GM23338 (cell line): ENCODE measurements around the gene IFT52. TPM values are rescaled to one million over a fixed set of nuclear protein-coding genes. Genes with fewer than 3 reads are reported as not detected.
"Not testable (repeated sequence)": the region's sequence is repeated elsewhere in the genome, so short reads cannot be mapped to it uniquely, and the experiment has no call there.

Experiments used
- ATAC-seq: fragments of 200-7000 bp; cut with Tn5 transposase; 3 replicates; pipeline ENCODE4 v1.9.1; 2020
- DNase-seq: peaks from one replicate; pipeline ENCODE4 v3.0.0-alpha.2; 2015; ENCODE audit warnings: low spot score
- H2AFZ ChIP-seq: fragments of 200-600 bp; sonication (generic); 2 replicates; pipeline ENCODE4 v1.8.0; 2016; ENCODE audit warnings: antibody characterized with exemption, mild to moderate bottlenecking, moderate library complexity
- H3F3A ChIP-seq: fragments of 200-600 bp; sonication (generic); replicated peaks from 2 replicates; pipeline ENCODE4 v1.8.0; 2017; ENCODE audit warnings: antibody characterized with exemption, mixed run types, low read depth
- H3K27ac ChIP-seq: fragments of 200-600 bp; sonication (generic); 2 replicates; pipeline ENCODE4 v1.6.1; 2016; ENCODE audit warnings: low read depth
- H3K27me3 ChIP-seq: fragments of 200-600 bp; sonication (generic); 2 replicates; pipeline ENCODE4 v1.8.0; 2016; ENCODE audit warnings: mild to moderate bottlenecking, mixed run types, moderate library complexity; ENCODE audit not compliant: insufficient read depth
- H3K36me3 ChIP-seq: fragments of 200-600 bp; sonication (generic); 2 replicates; pipeline ENCODE4 v1.8.0; 2016; ENCODE audit warnings: mild to moderate bottlenecking; ENCODE audit not compliant: insufficient read depth
- H3K4me1 ChIP-seq: fragments of 200-600 bp; sonication (generic); 2 replicates; pipeline ENCODE4 v1.8.0; 2016; ENCODE audit warnings: mild to moderate bottlenecking, moderate library complexity; ENCODE audit not compliant: insufficient read depth
- H3K4me2 ChIP-seq: fragments of 200-600 bp; sonication (generic); 2 replicates; pipeline ENCODE4 v1.7.1; 2017; ENCODE audit warnings: mixed run types
- H3K4me3 ChIP-seq: fragments of 200-600 bp; sonication (generic); 2 replicates; pipeline ENCODE4 v1.6.1; 2016; ENCODE audit warnings: mixed run types
- H3K79me2 ChIP-seq: fragments of 200-600 bp; sonication (generic); replicated peaks from 2 replicates; pipeline ENCODE4 v1.8.0; 2017; ENCODE audit warnings: mild to moderate bottlenecking; ENCODE audit not compliant: insufficient read depth
- H3K9me2 ChIP-seq: fragments of 200-600 bp; sonication (generic); 2 replicates; pipeline ENCODE4 v1.8.0; 2017; ENCODE audit not compliant: insufficient read depth
- H4K20me1 ChIP-seq: fragments of 200-600 bp; sonication (generic); replicated peaks from 2 replicates; pipeline ENCODE4 v1.8.0; 2017; ENCODE audit warnings: mild to moderate bottlenecking; ENCODE audit not compliant: insufficient read depth
- H3K27ac Mint-ChIP-seq: 2 replicates; pipeline ENCODE4 v1.8.0; 2020; ENCODE audit warnings: inconsistent platforms, mild to moderate bottlenecking, moderate library complexity, mixed read lengths
- H3K27me3 Mint-ChIP-seq: 3 replicates; pipeline ENCODE4 v1.8.0; 2022; ENCODE audit warnings: low read depth, mild to moderate bottlenecking, moderate library complexity, mixed read lengths, inconsistent platforms; ENCODE audit not compliant: insufficient read depth, poor library complexity
- H3K36me3 Mint-ChIP-seq: 3 replicates; pipeline ENCODE4 v1.8.0; 2021; ENCODE audit warnings: low read depth, mild to moderate bottlenecking, inconsistent platforms, moderate library complexity, mixed read lengths
- H3K4me1 Mint-ChIP-seq: 3 replicates; pipeline ENCODE4 v1.8.0; 2020; ENCODE audit warnings: mild to moderate bottlenecking, inconsistent platforms, mixed read lengths
- H3K4me3 Mint-ChIP-seq: 3 replicates; pipeline ENCODE4 v1.8.0; 2021; ENCODE audit warnings: moderate library complexity, mild to moderate bottlenecking, inconsistent platforms, mixed read lengths
- H3K9me3 Mint-ChIP-seq: 3 replicates; pipeline ENCODE4 v1.8.0; 2020; ENCODE audit warnings: moderate library complexity, mild to moderate bottlenecking, inconsistent platforms, mixed read lengths
- CREB1 ChIP-seq: fragments of 250-450 bp; sonication (Bioruptor Pico); IDR thresholded peaks from 2 replicates; pipeline ENCODE4 v1.5.0; 2020; ENCODE audit warnings: low read depth, mild to moderate bottlenecking, moderate library complexity
- CTCF ChIP-seq, 2 experiments: fragments of 200-600 bp in 1 of 2; sonication (generic) in 1 of 2; conservative IDR thresholded peaks; 2 replicates each; pipeline versions ENCODE4 v1.5.1 to v1.6.1; 2016 to 2017; ENCODE audit warnings: antibody characterized with exemption in 2 of 2, low read depth in 2 of 2, mild to moderate bottlenecking in 2 of 2, moderate library complexity in 1 of 2
- ETS1 ChIP-seq: IDR thresholded peaks from 2 replicates; pipeline ENCODE4 v1.6.1; 2016; ENCODE audit warnings: antibody characterized with exemption
- EZH2 ChIP-seq: fragments of 200-600 bp; sonication (generic); IDR thresholded peaks from one replicate; pipeline ENCODE4 v1.8.0; 2017; ENCODE audit warnings: antibody characterized with exemption, mild to moderate bottlenecking, low read depth; ENCODE audit not compliant: unreplicated experiment
- EZH2phosphoT487 ChIP-seq: fragments of 200-600 bp; sonication (generic); IDR thresholded peaks from one replicate; pipeline ENCODE4 v1.8.1; 2018; ENCODE audit warnings: antibody characterized with exemption; ENCODE audit not compliant: unreplicated experiment
- JUNB ChIP-seq: IDR thresholded peaks from one replicate; pipeline ENCODE4 v1.6.1; 2016; ENCODE audit warnings: antibody characterized with exemption; ENCODE audit not compliant: unreplicated experiment
- NANOG ChIP-seq: IDR thresholded peaks from 2 replicates; pipeline ENCODE4 v1.6.1; 2016; ENCODE audit warnings: antibody characterized with exemption, borderline replicate concordance
- POLR2AphosphoS5 ChIP-seq: IDR thresholded peaks from 2 replicates; pipeline ENCODE4 v1.6.1; 2016; ENCODE audit warnings: antibody characterized with exemption, low read depth
- STAT1 ChIP-seq: IDR thresholded peaks from one replicate; pipeline ENCODE4 v1.6.1; 2016; ENCODE audit warnings: antibody characterized with exemption; ENCODE audit not compliant: unreplicated experiment
- ZNF114 ChIP-seq: fragments of 250-450 bp; sonication (Bioruptor Pico); IDR thresholded peaks from 2 replicates; pipeline ENCODE4 v1.5.0; 2020; ENCODE audit warnings: mild to moderate bottlenecking, moderate library complexity
- ZNF331 ChIP-seq: fragments of 250-450 bp; sonication (Bioruptor Pico); IDR thresholded peaks from 2 replicates; pipeline ENCODE4 v1.5.0; 2020; ENCODE audit warnings: low read depth, mild to moderate bottlenecking, moderate library complexity
- polyA plus RNA-seq: library from polyadenylated mRNA; unstranded; fragments of >200 nt; fragmentation: Nextera tagmentation; extraction: Ambion mirVana; gene quantifications from 2 replicates; pipeline ENCODE4 v1.2.1, GENCODE V29; 2016
- total RNA-seq: library from RNA; depleted of rRNA; stranded (reverse); fragments of >200 nt; shearing (Covaris generic); gene quantifications from 2 replicates; pipeline ENCODE4 v1.2.3, GENCODE V29; 2014
- TF ChIP-seq, protein P1 (sequence below): IDR thresholded peaks from one replicate; pipeline ENCODE4 v1.6.1; 2018; ENCODE audit warnings: antibody characterized with exemption; ENCODE audit not compliant: unreplicated experiment

IFT52 gene
- total and polyA plus RNA-seq, 2 experiments from 2014 or later: 30.4 to 39.8 TPM

DNA sequence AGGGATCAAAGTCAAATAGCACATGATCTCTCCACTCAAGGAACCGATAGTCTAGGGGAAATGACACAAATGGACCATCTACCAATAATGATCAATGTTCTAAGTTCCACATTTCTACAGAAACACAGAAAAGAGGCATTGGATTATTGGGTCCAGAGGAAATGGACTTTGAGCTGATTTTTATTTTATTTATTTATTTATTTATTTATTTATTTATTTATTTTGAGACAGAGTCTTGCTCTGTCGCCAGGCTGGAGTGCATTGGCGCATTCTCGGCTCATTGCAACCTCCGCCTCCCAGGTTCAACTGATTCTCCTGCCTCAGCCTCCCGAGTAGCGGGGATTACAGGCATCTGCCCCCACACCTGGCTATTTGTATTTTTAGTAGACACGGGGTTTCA is 11.2 kb downstream of the IFT52 start:
- H3K27me3 Mint-ChIP-seq, H3K27me3 ChIP-seq, H3K4me1 Mint-ChIP-seq, ATAC-seq, H3K27ac Mint-ChIP-seq, H3K9me2 ChIP-seq, DNase-seq, H3K4me3 Mint-ChIP-seq, H3F3A ChIP-seq, H3K79me2 ChIP-seq, H3K9me3 Mint-ChIP-seq, H4K20me1 ChIP-seq, H2AFZ ChIP-seq, H3K4me2 ChIP-seq, H3K4me3 ChIP-seq, H3K4me1 ChIP-seq, H3K27ac ChIP-seq: not testable (repeated sequence)
- H3K36me3 Mint-ChIP-seq: peaks cover 37% of the 10 kb centered on the region
- peaks cover 13% of the 10 kb centered on the region for H3K36me3 ChIP-seq

GRCh38 chr20:43603124-43603523 is 12.4 kb downstream of the IFT52 start:
- Mint-ChIP-seq H3K27ac (no peak overlapping the region), H3K4me3 (no peak overlapping the region), H3K27me3 (no peaks in the 10 kb centered on the region), H3K9me3 (peaks cover 2% of the 10 kb centered on the region; the same call in 1 of the 3 replicates), H3K36me3 (peaks cover 39% of the 10 kb centered on the region), H3K4me1 (no peaks in the 10 kb centered on the region)
- DNase-seq: no peak
- Histone ChIP-seq H3K79me2 (no peaks in the 10 kb centered on the region), H3K9me2 (no peaks in the 10 kb centered on the region), H4K20me1 (no peaks in the 10 kb centered on the region), H3K4me3 (no peak overlapping the region), H2AFZ (no peak overlapping the region), H3K4me1 (no peaks in the 10 kb centered on the region), H3K36me3 (peaks cover 13% of the 10 kb centered on the region), H3K27me3 (no peaks in the 10 kb centered on the region), H3K4me2 (no peak overlapping the region), H3F3A (no peaks in the 10 kb centered on the region), H3K27ac (no peak overlapping the region)
- ATAC-seq: no peak
- TF ChIP-seq POLR2AphosphoS5: no peak
- TF ChIP-seq STAT1: no peak
- TF ChIP-seq CTCF (conservative IDR thresholded peaks at IDR 0.05; ENCODE audit: low read depth in 2 of 2): no peak
- no peak for TF ChIP-seq ZNF331 (CRISPR knock-in tag)
- TF ChIP-seq EZH2phosphoT487: no peak
- TF ChIP-seq JUNB: no peak
- no peak for TF ChIP-seq CREB1 (CRISPR knock-in tag)
- TF ChIP-seq ETS1: no peak
- no peak for TF ChIP-seq EZH2
- TF ChIP-seq ZNF114: no peak
- no peak for TF ChIP-seq NANOG
- TF ChIP-seq, protein P1, sequence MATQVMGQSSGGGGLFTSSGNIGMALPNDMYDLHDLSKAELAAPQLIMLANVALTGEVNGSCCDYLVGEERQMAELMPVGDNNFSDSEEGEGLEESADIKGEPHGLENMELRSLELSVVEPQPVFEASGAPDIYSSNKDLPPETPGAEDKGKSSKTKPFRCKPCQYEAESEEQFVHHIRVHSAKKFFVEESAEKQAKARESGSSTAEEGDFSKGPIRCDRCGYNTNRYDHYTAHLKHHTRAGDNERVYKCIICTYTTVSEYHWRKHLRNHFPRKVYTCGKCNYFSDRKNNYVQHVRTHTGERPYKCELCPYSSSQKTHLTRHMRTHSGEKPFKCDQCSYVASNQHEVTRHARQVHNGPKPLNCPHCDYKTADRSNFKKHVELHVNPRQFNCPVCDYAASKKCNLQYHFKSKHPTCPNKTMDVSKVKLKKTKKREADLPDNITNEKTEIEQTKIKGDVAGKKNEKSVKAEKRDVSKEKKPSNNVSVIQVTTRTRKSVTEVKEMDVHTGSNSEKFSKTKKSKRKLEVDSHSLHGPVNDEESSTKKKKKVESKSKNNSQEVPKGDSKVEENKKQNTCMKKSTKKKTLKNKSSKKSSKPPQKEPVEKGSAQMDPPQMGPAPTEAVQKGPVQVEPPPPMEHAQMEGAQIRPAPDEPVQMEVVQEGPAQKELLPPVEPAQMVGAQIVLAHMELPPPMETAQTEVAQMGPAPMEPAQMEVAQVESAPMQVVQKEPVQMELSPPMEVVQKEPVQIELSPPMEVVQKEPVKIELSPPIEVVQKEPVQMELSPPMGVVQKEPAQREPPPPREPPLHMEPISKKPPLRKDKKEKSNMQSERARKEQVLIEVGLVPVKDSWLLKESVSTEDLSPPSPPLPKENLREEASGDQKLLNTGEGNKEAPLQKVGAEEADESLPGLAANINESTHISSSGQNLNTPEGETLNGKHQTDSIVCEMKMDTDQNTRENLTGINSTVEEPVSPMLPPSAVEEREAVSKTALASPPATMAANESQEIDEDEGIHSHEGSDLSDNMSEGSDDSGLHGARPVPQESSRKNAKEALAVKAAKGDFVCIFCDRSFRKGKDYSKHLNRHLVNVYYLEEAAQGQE: no peak
